ENCODE data around the gene DMRTB1.

GRCh38 chr1:53414632-53415031 lies 44.6 kb upstream of the DMRTB1 start:
- TF ChIP-seq EZH2 (IDR thresholded peaks at IDR 0.05; ENCODE audit: insufficient read depth, poor library complexity, severe bottlenecking) (no peak), EZH2phosphoT487 (IDR thresholded peaks at IDR 0.05; ENCODE audit: insufficient read depth, low read depth) (no peak)
